Epidermal melanocyte (primary cell): ENCODE results near the gene CEPT1.
A peak's percentile ranks its signal among the peaks of the same experiment; 100 is the strongest.

Experiments used
- DNase-seq: peaks from one replicate; pipeline ENCODE4 v3.0.0; 2011; ENCODE audit warnings: low spot score; ENCODE audit not compliant: insufficient read length

The CEPT1 gene

GRCh38 chr1:111145963-111146768 is 6.1 kb downstream of the CEPT1 start:
- DNase-seq: no peak

- DNase-seq: no peak
These were observed 7.9 kb downstream of the CEPT1 start for GRCh38 chr1:111147948-111148347.

- no peak for DNase-seq
These were observed 8.4 kb downstream of the CEPT1 start for GRCh38 chr1:111148376-111148881.

- DNase-seq: no peak
These were observed 11.8 kb downstream of the CEPT1 start for GRCh38 chr1:111151838-111152237.

- no peak for DNase-seq
These were observed 14.3 kb downstream of the CEPT1 start for GRCh38 chr1:111154021-111154999.

GRCh38 chr1:111157431-111157830 is 17.4 kb downstream of the CEPT1 start:
- DNase-seq: no peak

GRCh38 chr1:111161843-111162487 is 21.9 kb downstream of the CEPT1 start:
- DNase-seq: no peak

- DNase-seq: no peak
These were observed 22.5 kb downstream of the CEPT1 start for GRCh38 chr1:111162488-111162880.

GRCh38 chr1:111163363-111163762 is 23.3 kb downstream of the CEPT1 start:
- DNase-seq: no peak

GRCh38 chr1:111164151-111164550 is 24.1 kb downstream of the CEPT1 start:
- DNase-seq: no peak

- no peak for DNase-seq
These were observed 32.4 kb downstream of the CEPT1 start for GRCh38 chr1:111172463-111172862.

GRCh38 chr1:111174070-111174469 is 34.0 kb downstream of the CEPT1 start:
- no peak for DNase-seq

- DNase-seq: no peak
These were observed 35.3 kb downstream of the CEPT1 start for GRCh38 chr1:111175349-111175748.

- DNase-seq: no peak
These were observed 36.7 kb downstream of the CEPT1 start for GRCh38 chr1:111176678-111177077.

- no peak for DNase-seq
These were observed 40.0 kb downstream of the CEPT1 start for GRCh38 chr1:111179968-111180533.

- DNase-seq: no peak
These were observed 42.0 kb downstream of the CEPT1 start for GRCh38 chr1:111182052-111182451.

- DNase-seq: no peak
These were observed 43.5 kb downstream of the CEPT1 start for GRCh38 chr1:111183308-111184069.

- DNase-seq: no peak
These were observed 44.6 kb downstream of the CEPT1 start for GRCh38 chr1:111184663-111185062.

GRCh38 chr1:111190931-111191451 is 51.0 kb downstream of the CEPT1 start:
- DNase-seq: no peak

- peak; percentile 43 for DNase-seq
These were observed 51.5 kb downstream of the CEPT1 start for GRCh38 chr1:111191496-111191895.
